ENCODE measurements around the gene FKBP2. TPM values are rescaled to one million over a fixed set of nuclear protein-coding genes. Genes with fewer than 3 reads are reported as not detected.

FKBP2 gene
- total RNA-seq, 1 experiment from 2014 or later = 27.8 TPM

- Histone ChIP-seq H3K9me2 (replicated peaks; ENCODE audit: insufficient read depth, low read length) (no peaks in the 10 kb centered on the region), H3K27me3 (ENCODE audit: low read length) (no peaks in the 10 kb centered on the region), H3K4me2 (ENCODE audit: low read depth, low read length, poor library complexity, severe bottlenecking) (peak within 1 kb of the TSS; percentile 99), H3K4me1 (ENCODE audit: low read length) (peaks cover 41% of the 10 kb centered on the region), H3K79me2 (ENCODE audit: low read length) (peaks cover 9% of the 10 kb centered on the region), H3K27ac (ENCODE audit: low read length) (no peak within 1 kb of the TSS), H3K9me3 (ENCODE audit: low read length) (no peaks in the 10 kb centered on the region), H4K20me1 (ENCODE audit: insufficient read depth, low read depth, low read length) (no peaks in the 10 kb centered on the region), H2AFZ (ENCODE audit: low read length) (peak within 1 kb of the TSS; percentile 86), H3K36me3 (ENCODE audit: insufficient read depth, low read length) (no peaks in the 10 kb centered on the region), H3K4me3 (ENCODE audit: low read length) (peak within 1 kb of the TSS; percentile 95), H3K9ac (ENCODE audit: low read length) (peak within 1 kb of the TSS; percentile 83)
- peak; percentile 82 for DNase-seq
Observed at GRCh38 chr11:64251016-64251752, 10.3 kb downstream of the FKBP2 start, which contains the start of gene PLCB3. Gene PLCB3, plus strand, starts transcription at chr11:64251530. Its CDS starts 120 bp downstream, at chr11:64251650.

GRCh38 chr11:64251753-64252002, 10.8 kb downstream of the FKBP2 start:
- Histone ChIP-seq H3K4me3 (ENCODE audit: low read length) (peak overlapping the region; percentile 95), H3K4me1 (ENCODE audit: low read length) (peaks cover 41% of the 10 kb centered on the region), H3K79me2 (ENCODE audit: low read length) (peaks cover 7% of the 10 kb centered on the region; the same call in 1 of the 2 replicates), H3K27ac (ENCODE audit: low read length) (no peak overlapping the region), H3K4me2 (ENCODE audit: low read depth, low read length, poor library complexity, severe bottlenecking) (peak overlapping the region; percentile 99), H3K36me3 (ENCODE audit: insufficient read depth, low read length) (no peaks in the 10 kb centered on the region), H3K9ac (ENCODE audit: low read length) (peak overlapping the region; percentile 83), H3K9me3 (ENCODE audit: low read length) (no peaks in the 10 kb centered on the region), H4K20me1 (ENCODE audit: insufficient read depth, low read depth, low read length) (no peaks in the 10 kb centered on the region), H2AFZ (ENCODE audit: low read length) (no peak overlapping the region), H3K9me2 (replicated peaks; ENCODE audit: insufficient read depth, low read length) (no peaks in the 10 kb centered on the region), H3K27me3 (ENCODE audit: low read length) (no peaks in the 10 kb centered on the region)
- DNase-seq = no peak

DNA sequence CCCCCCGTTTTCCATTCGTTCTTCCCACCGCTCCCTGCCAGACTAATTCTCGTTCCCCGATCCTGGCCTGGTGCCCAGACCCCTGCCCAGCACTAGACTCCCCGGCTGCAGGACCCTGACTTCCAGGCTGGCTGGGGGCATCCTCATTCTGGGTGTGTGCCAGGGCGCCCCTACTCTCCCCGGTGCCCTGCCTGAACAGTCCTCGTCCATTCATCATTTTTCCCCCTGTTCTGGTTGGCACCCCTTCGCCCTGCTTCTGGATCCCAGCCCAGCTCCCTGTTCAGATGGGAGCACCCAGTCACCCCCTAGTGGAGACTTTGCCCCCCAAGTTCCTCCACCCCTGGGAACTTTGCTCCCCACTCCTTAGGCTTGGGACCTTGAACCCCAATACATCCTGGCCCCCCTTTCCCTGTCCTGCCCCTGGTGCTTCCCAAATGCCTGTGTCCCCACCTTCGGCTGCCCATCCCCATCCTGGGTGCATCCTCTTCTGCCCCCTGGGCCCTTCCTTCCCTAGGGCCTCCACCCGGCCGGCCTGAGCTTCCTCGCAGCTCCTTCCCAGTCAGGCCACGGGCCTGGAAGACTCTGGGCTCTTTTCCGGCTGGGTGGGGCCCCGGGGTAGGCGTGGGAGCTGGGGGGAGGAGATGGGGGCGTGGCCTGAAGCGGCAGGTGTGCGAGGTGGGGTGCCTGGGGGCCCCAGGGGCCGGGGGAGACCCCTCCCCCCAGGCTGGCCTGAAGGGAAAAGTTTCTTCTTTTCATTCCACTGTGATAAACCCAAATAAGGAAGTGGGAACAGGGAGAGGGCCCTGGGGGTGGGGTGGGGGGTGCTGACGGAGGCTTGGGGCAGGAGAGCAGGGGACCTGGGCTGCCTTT, 11.3 kb downstream of the FKBP2 start:
- Histone ChIP-seq H3K36me3 (ENCODE audit: insufficient read depth, low read length) (no peaks in the 10 kb centered on the region), H2AFZ (ENCODE audit: low read length) (peak overlapping the region; percentile 50; the same call in 1 of the 2 replicates), H3K4me1 (ENCODE audit: low read length) (peaks cover 36% of the 10 kb centered on the region), H3K9me2 (replicated peaks; ENCODE audit: insufficient read depth, low read length) (no peaks in the 10 kb centered on the region), H3K27me3 (ENCODE audit: low read length) (no peaks in the 10 kb centered on the region), H3K9me3 (ENCODE audit: low read length) (no peaks in the 10 kb centered on the region), H3K4me2 (ENCODE audit: low read depth, low read length, poor library complexity, severe bottlenecking) (peak overlapping the region; percentile 99), H3K79me2 (ENCODE audit: low read length) (peaks cover 7% of the 10 kb centered on the region; the same call in 1 of the 2 replicates), H4K20me1 (ENCODE audit: insufficient read depth, low read depth, low read length) (no peaks in the 10 kb centered on the region), H3K4me3 (ENCODE audit: low read length) (peak overlapping the region; percentile 95), H3K9ac (ENCODE audit: low read length) (peak overlapping the region; percentile 83), H3K27ac (ENCODE audit: low read length) (no peak overlapping the region)
- peak; percentile 70 for DNase-seq

DNA sequence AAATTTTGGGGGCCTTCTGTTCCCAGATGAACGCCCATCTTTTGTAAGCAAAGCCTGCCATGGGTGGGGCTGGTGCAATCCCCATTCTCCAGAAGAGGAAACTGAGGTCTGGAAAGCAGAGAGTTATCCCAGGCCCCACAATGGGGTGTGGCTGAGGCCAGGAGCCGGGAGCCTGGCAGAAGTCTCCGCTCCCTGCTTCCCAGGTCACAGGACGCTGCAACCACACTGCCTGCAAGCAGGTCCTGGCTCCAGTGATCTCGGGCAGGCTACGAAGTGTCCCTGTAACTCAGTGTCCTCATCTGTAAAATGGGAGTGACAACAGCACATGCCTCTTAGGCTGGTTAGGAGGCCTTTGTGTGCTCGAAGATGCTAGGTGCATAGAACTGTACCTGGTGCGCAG, 12.1 kb downstream of the FKBP2 start:
- Histone ChIP-seq H3K9me2 (replicated peaks; ENCODE audit: insufficient read depth, low read length) (no peaks in the 10 kb centered on the region), H4K20me1 (ENCODE audit: insufficient read depth, low read depth, low read length) (no peaks in the 10 kb centered on the region), H3K9me3 (ENCODE audit: low read length) (no peaks in the 10 kb centered on the region), H3K36me3 (ENCODE audit: insufficient read depth, low read length) (no peaks in the 10 kb centered on the region), H3K79me2 (ENCODE audit: low read length) (peaks cover 7% of the 10 kb centered on the region; the same call in 1 of the 2 replicates), H3K27ac (ENCODE audit: low read length) (no peak overlapping the region), H3K4me2 (ENCODE audit: low read depth, low read length, poor library complexity, severe bottlenecking) (peak overlapping the region; percentile 99), H3K4me3 (ENCODE audit: low read length) (peak overlapping the region; percentile 95; the same call in 1 of the 2 replicates), H3K9ac (ENCODE audit: low read length) (no peak overlapping the region), H2AFZ (ENCODE audit: low read length) (no peak overlapping the region), H3K27me3 (ENCODE audit: low read length) (no peaks in the 10 kb centered on the region), H3K4me1 (ENCODE audit: low read length) (peaks cover 29% of the 10 kb centered on the region)
- no peak for DNase-seq

DNA sequence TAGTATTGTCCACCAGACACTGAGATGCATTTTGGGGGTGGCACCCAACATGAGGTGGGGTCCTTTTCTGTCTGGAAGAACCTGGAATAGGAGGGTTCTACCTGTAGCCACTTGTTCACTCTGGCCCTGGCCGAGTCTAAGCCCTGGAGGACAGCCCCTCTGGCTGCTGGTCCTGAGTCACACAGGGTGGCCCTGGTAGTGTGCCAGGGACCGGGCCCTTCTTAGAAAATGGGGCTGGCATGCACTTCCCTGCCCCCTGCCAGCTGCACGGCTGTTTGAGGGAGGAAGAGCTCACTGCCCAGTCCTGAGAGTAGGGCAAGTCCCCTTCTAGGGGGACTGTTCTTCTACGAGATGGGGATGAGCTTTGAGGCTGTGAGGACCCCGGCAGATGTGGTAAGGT, 12.6 kb downstream of the FKBP2 start:
- Histone ChIP-seq H3K9me3 (ENCODE audit: low read length) (no peaks in the 10 kb centered on the region), H3K79me2 (ENCODE audit: low read length) (peaks cover 7% of the 10 kb centered on the region; the same call in 1 of the 2 replicates), H3K36me3 (ENCODE audit: insufficient read depth, low read length) (no peaks in the 10 kb centered on the region), H2AFZ (ENCODE audit: low read length) (no peak overlapping the region), H3K9me2 (replicated peaks; ENCODE audit: insufficient read depth, low read length) (no peaks in the 10 kb centered on the region), H3K4me1 (ENCODE audit: low read length) (peaks cover 29% of the 10 kb centered on the region), H3K27me3 (ENCODE audit: low read length) (no peaks in the 10 kb centered on the region), H3K27ac (ENCODE audit: low read length) (no peak overlapping the region), H4K20me1 (ENCODE audit: insufficient read depth, low read depth, low read length) (no peaks in the 10 kb centered on the region), H3K9ac (ENCODE audit: low read length) (no peak overlapping the region), H3K4me2 (ENCODE audit: low read depth, low read length, poor library complexity, severe bottlenecking) (no peak overlapping the region), H3K4me3 (ENCODE audit: low read length) (no peak overlapping the region)
- no peak for DNase-seq

DNA sequence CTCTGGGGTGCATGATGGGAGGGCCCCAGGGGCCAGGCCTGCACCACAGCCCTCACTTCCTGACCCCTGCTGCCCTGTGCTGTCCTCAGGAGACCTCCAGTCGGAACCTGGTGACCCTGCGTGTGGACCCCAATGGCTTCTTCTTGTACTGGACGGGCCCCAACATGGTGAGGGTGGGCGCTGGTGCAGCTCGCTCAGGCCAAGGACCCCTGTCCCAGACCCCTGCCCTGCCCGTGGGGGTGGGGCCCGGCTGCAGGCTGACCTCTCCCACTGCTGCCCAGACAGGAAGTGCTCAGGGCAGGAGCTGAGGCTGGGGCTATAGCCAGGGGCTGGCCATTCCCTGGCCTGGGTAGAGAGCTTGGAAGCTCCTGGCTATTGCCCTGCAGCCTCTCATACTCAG, 13.4 kb downstream of the FKBP2 start:
- no peaks in the 10 kb centered on the region for H3K36me3 ChIP-seq (ENCODE audit: insufficient read depth, low read length)
- H2AFZ ChIP-seq (ENCODE audit: low read length) = no peak overlapping the region
- no peak overlapping the region for H3K4me3 ChIP-seq (ENCODE audit: low read length)
- no peaks in the 10 kb centered on the region for H3K9me2 ChIP-seq (replicated peaks; ENCODE audit: insufficient read depth, low read length)
- H3K9ac ChIP-seq (ENCODE audit: low read length) = no peak overlapping the region
- H3K9me3 ChIP-seq (ENCODE audit: low read length) = no peaks in the 10 kb centered on the region
- H3K79me2 ChIP-seq (ENCODE audit: low read length) = peaks cover 7% of the 10 kb centered on the region; the same call in 1 of the 2 replicates
- H3K27ac ChIP-seq (ENCODE audit: low read length) = no peak overlapping the region
- H3K4me1 ChIP-seq (ENCODE audit: low read length) = peaks cover 29% of the 10 kb centered on the region
- no peak overlapping the region for H3K4me2 ChIP-seq (ENCODE audit: low read depth, low read length, poor library complexity, severe bottlenecking)
- no peaks in the 10 kb centered on the region for H4K20me1 ChIP-seq (ENCODE audit: insufficient read depth, low read depth, low read length)
- no peaks in the 10 kb centered on the region for H3K27me3 ChIP-seq (ENCODE audit: low read length)
- DNase-seq = no peak

- no peaks in the 10 kb centered on the region for H3K27me3 ChIP-seq (ENCODE audit: low read length)
- H3K9me2 ChIP-seq (replicated peaks; ENCODE audit: insufficient read depth, low read length) = no peaks in the 10 kb centered on the region
- no peak overlapping the region for H2AFZ ChIP-seq (ENCODE audit: low read length)
- no peak overlapping the region for H3K9ac ChIP-seq (ENCODE audit: low read length)
- H3K4me2 ChIP-seq (ENCODE audit: low read depth, low read length, poor library complexity, severe bottlenecking) = no peak overlapping the region
- peaks cover 7% of the 10 kb centered on the region; the same call in 1 of the 2 replicates for H3K79me2 ChIP-seq (ENCODE audit: low read length)
- no peaks in the 10 kb centered on the region for H4K20me1 ChIP-seq (ENCODE audit: insufficient read depth, low read depth, low read length)
- DNase-seq = no peak
- no peaks in the 10 kb centered on the region for H3K36me3 ChIP-seq (ENCODE audit: insufficient read depth, low read length)
- peaks cover 28% of the 10 kb centered on the region for H3K4me1 ChIP-seq (ENCODE audit: low read length)
- H3K9me3 ChIP-seq (ENCODE audit: low read length) = no peaks in the 10 kb centered on the region
- H3K4me3 ChIP-seq (ENCODE audit: low read length) = no peak overlapping the region
- no peak overlapping the region for H3K27ac ChIP-seq (ENCODE audit: low read length)
Observed at GRCh38 chr11:64255135-64256128, 14.5 kb downstream of the FKBP2 start.

Data from Karpas-422 (cell line).